Heart right ventricle (tissue), 16 donors: ENCODE data around the gene CACNA1C. TPM values are rescaled to one million over a fixed set of nuclear protein-coding genes. Genes with fewer than 3 reads are reported as not detected.

Experiments
- ATAC-seq, 8 donors: fragments of 200-7000 bp; cut with Tn5 transposase; one replicate each; pipeline ENCODE4 v1.9.1; 2020; ENCODE audit warnings: mild to moderate bottlenecking in 8 of 8, moderate library complexity in 8 of 8, moderate number of reproducible peaks in 1 of 8
- DNase-seq, 2 donors: peaks; one replicate each; pipeline ENCODE4 v3.0.0-alpha.2; 2020
- H3K27ac ChIP-seq, 10 donors: fragments of 200-600 bp; sonication (generic) in 2 of 10; one replicate each; pipeline versions ENCODE4 v1.5.0 to v1.8.0; 2020 to 2022; ENCODE audit warnings: mild to moderate bottlenecking in 3 of 10
- H3K27me3 ChIP-seq, 7 donors: fragments of 200-600 bp; one replicate each; pipeline ENCODE4 v1.8.0; 2021 to 2022; ENCODE audit warnings: mild to moderate bottlenecking in 2 of 7
- H3K36me3 ChIP-seq, 9 donors: fragments of 200-600 bp; sonication (generic) in 1 of 9; one replicate each; pipeline versions ENCODE4 v1.5.0 to v1.8.0; 2020 to 2022; ENCODE audit warnings: mild to moderate bottlenecking in 2 of 9
- H3K4me1 ChIP-seq, 9 donors: fragments of 200-600 bp; sonication (generic) in 1 of 9; one replicate each; pipeline versions ENCODE4 v1.5.0 to v1.8.0; 2020 to 2022; ENCODE audit warnings: mild to moderate bottlenecking in 4 of 9
- H3K4me3 ChIP-seq, 10 donors: fragments of 200-600 bp; sonication (generic) in 2 of 10; one replicate each; pipeline versions ENCODE4 v1.5.0 to v1.8.0; 2020 to 2022; ENCODE audit warnings: mild to moderate bottlenecking in 7 of 10, moderate library complexity in 2 of 10
- H3K9me3 ChIP-seq, 11 donors: fragments of 200-600 bp in 10 of 11; sonication (generic) in 2 of 11; one replicate each; pipeline versions ENCODE4 v1.5.0 to v1.8.0; 2013 to 2022; ENCODE audit warnings: mild to moderate bottlenecking in 2 of 11, control low read depth in 1 of 11, moderate library complexity in 1 of 11
- CTCF ChIP-seq, 9 donors: fragments of 200-600 bp; sonication (generic) in 2 of 9; IDR thresholded peaks; one replicate each; pipeline versions ENCODE4 v1.5.0 to v1.8.0; 2021 to 2022; ENCODE audit warnings: antibody characterized with exemption in 9 of 9, mild to moderate bottlenecking in 5 of 9, moderate library complexity in 1 of 9
- WGBS, 2 donors: extraction: QIAGEN DNeasy Blood & Tissue Kit; methylation state at CpG; one replicate each; pipeline ENCODE4 v1.1.7; 2013; ENCODE audit warnings: inconsistent platforms in 1 of 2; 5-methylcytosine and 5-hydroxymethylcytosine counted together
- intact Hi-C, 10 donors: fragments of 100-400 bp; cut with DNase I; formaldehyde crosslinking; loops; one replicate each; pipeline versions ENCODE4 v1.11.1 to v1.14.2; 2022
- polyA plus RNA-seq, 2 donors: library from polyadenylated mRNA; stranded (reverse); fragments of 200-250 nt; gene quantifications; one replicate each; pipeline ENCODE4 v1.2.3, GENCODE V29; 2013
- total RNA-seq, 10 donors: library from RNA; stranded (reverse); fragmentation: NEBNext Ultra II Directional in 3 of 10; extraction: Animal tissue kit (Norgen Biotek cat#: 25700) in 3 of 10; gene quantifications; one replicate each; pipeline versions ENCODE4 v1.2.1 to v1.2.4, GENCODE V29; 2021 to 2023
- donor health status: Arrhythmogenic right ventricular cardiomyopathy.
- donor health status: ischemic (EF 13 %, LVEDD 7.1; RV severe dilation, severe dysfunction).
- donor health status: healthy with polysubstance abuse.
- donor health status: DM: no; HTN: yes; CAD: no.
- donor health status: DM: no; HTN: no; CAD: no.
- donor health status: ischemic (EF 25% LVEDD 6.9; RV normal size, moderate dysfunction).
- donor health status: ischemic (EF 25% LVEDD 5.7; RV mildly dilated, moderate dysfunction).
- donor health status: healthy.
- donor health status: DM: yes; HTN: yes; CAD: no.
- donor health status: Ischemic cardiomyopathy.
- donor health status: ischemic (EF 35%, LVEDD 5.7; RV mildly dilated, moderate dysfunction).
- donor health status: nonischemic (EF 11% LVEDD 7.7; RV severe dilation, severe dysfunction).
- donor health status: DM: yes; HTN: yes; CAD: no.
- donor health status: PGD.
- donor health status: ischemic (EF 29% LVEDD 5.4; RV normal size, mild dysfunction).
- donor health status: nonischemic (EF 23%, LVEDD 6.1; RV moderate dilation, normal function).

The CACNA1C gene
- total and polyA plus RNA-seq, 12 donors, result 19.1 to 222 (median 183) TPM

- peak overlapping the region in 1 of 10 donors; percentile 22 for H3K4me3 ChIP-seq
- no peak for TF ChIP-seq CTCF (IDR thresholded peaks at IDR 0.05)
- ATAC-seq (no peak), DNase-seq (no peak)
- peaks cover 0 to 43% (median 0%) of the 10 kb centered on the region in 9 donors for H3K36me3 ChIP-seq
- intact Hi-C loops, result no loop called here
- H3K27ac ChIP-seq, result peak overlapping the region in 1 of 10 donors; percentile 48
- 73 to 77% methylated on average over 6 of the region's 6 CpGs for WGBS, 2 donors
- H3K27me3 ChIP-seq, result no peaks in the 10 kb centered on the region
- no peaks in the 10 kb centered on the region for H3K9me3 ChIP-seq
- peaks cover 3 to 56% (median 19%) of the 10 kb centered on the region in 9 donors for H3K4me1 ChIP-seq
Observed at GRCh38 chr12:2449586-2449985, 396.8 kb downstream of the CACNA1C start.

DNA sequence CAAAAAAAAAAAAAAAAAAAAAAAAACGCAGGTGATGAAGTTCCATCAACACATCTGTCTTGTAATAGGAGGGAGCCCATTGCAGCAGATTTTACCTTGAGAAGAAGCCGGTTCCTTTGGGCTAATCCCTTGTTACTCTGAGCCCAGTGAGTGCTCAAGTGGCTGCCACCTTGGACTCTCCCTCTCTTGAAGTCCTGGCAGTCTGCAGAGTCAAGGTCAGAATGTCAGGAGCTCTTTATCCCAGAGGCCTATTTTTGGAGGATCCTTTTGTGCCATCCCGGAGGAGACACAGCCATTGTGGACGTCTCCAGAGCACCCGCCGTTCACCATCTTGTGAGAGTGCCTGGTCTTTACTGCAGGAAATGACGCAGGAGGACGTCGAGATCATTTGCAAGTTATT lies 397.8 kb downstream of the CACNA1C start:
- intact Hi-C loops, result loop anchor here in 1 of 10 donors (5.0 kb wide), 1 partner anchor 37 kb away; no protein-coding TSS in a partner anchor
- TF ChIP-seq CTCF (IDR thresholded peaks at IDR 0.05), result no peak
- 59 to 62% methylated on average over 9 of the region's 9 CpGs for WGBS, 2 donors
- Histone ChIP-seq H3K27me3 (no peaks in the 10 kb centered on the region), H3K4me1 (peaks cover 3 to 48% (median 19%) of the 10 kb centered on the region in 9 donors), H3K9me3 (no peaks in the 10 kb centered on the region), H3K27ac (peak overlapping the region in 3 of 10 donors; percentile 28 to 60 (median 33)), H3K4me3 (peak overlapping the region in 1 of 10 donors; percentile 17), H3K36me3 (peaks cover 0 to 49% (median 0%) of the 10 kb centered on the region in 9 donors)
- ATAC-seq (peak in 1 of 8 donors; percentile 15), DNase-seq (no peak)

GRCh38 chr12:2451025-2451424 lies 398.2 kb downstream of the CACNA1C start:
- no peaks in the 10 kb centered on the region for H3K27me3 ChIP-seq
- ATAC-seq (no peak), DNase-seq (no peak)
- intact Hi-C loops, result loop anchor here in 1 of 10 donors (5.0 kb wide), 1 partner anchor 36 kb away; no protein-coding TSS in a partner anchor
- H3K36me3 ChIP-seq, result peaks cover 0 to 54% (median 0%) of the 10 kb centered on the region in 9 donors
- WGBS, 2 donors, result 67 to 81% methylated on average over 4 of the region's 4 CpGs
- no peaks in the 10 kb centered on the region for H3K9me3 ChIP-seq
- TF ChIP-seq CTCF (IDR thresholded peaks at IDR 0.05), result no peak
- no peak overlapping the region for H3K4me3 ChIP-seq
- H3K27ac ChIP-seq, result peak overlapping the region in 3 of 10 donors; percentile 28 to 60 (median 33)
- peaks cover 3 to 49% (median 19%) of the 10 kb centered on the region in 9 donors for H3K4me1 ChIP-seq

GRCh38 chr12:2451497-2451896 lies 398.7 kb downstream of the CACNA1C start:
- DNase-seq (no peak), ATAC-seq (peak in 1 of 8 donors; percentile 28)
- H3K4me1 ChIP-seq, result peaks cover 3 to 54% (median 19%) of the 10 kb centered on the region in 9 donors
- H3K9me3 ChIP-seq, result no peaks in the 10 kb centered on the region
- H3K27ac ChIP-seq, result peak overlapping the region in 3 of 10 donors; percentile 28 to 60 (median 33)
- no peak for TF ChIP-seq CTCF (IDR thresholded peaks at IDR 0.05)
- H3K4me3 ChIP-seq, result no peak overlapping the region
- H3K27me3 ChIP-seq, result no peaks in the 10 kb centered on the region
- intact Hi-C loops, result loop anchor here in 1 of 10 donors (5.0 kb wide), 1 partner anchor 36 kb away; no protein-coding TSS in a partner anchor
- WGBS, 2 donors, result 81 to 90% methylated on average over 5 of the region's 5 CpGs
- H3K36me3 ChIP-seq, result peaks cover 0 to 57% (median 0%) of the 10 kb centered on the region in 9 donors
